Measurements from ENCODE around the gene CRYBB3.
A peak's percentile ranks its signal among the peaks of the same experiment; 100 is the strongest.
"Not testable (repeated sequence)": the region's sequence is repeated elsewhere in the genome, so short reads cannot be mapped to it uniquely, and the experiment has no call there.

Gene CRYBB3

DNA sequence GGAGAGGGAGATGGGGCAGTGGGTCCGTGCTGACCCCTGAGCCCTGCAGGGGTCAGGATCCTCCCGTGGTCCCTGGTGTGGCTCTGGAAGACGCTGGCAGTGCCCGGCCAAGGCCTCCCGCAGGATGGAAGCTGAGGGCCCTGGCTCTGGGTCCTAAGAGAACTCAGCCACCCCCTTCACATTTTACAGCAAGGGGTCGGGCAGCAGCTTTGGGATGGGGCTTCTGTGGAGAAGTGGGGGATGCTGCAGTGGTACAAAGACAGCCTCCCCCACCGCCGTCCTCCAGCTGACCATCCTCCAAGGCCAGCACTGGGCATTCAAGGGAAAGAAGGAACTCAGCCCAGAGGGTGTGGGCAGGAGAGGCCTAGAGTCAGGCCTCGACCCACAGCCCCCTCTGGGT is 21.8 kb upstream of the CRYBB3 start:
- H4K20me1 ChIP-seq (ENCODE audit: insufficient read depth, low read length): no peaks in the 10 kb centered on the region
- H3K36me3 ChIP-seq (replicated peaks; ENCODE audit: low read depth, low read length): no peaks in the 10 kb centered on the region
- H3K4me3 ChIP-seq (ENCODE audit: low read length): no peak overlapping the region
- H3K9ac ChIP-seq (ENCODE audit: low read length): no peak overlapping the region
- peaks cover 15% of the 10 kb centered on the region; the same call in 1 of the 2 replicates for H3K27me3 ChIP-seq (ENCODE audit: low read depth, low read length)
- no peak overlapping the region for H3K4me2 ChIP-seq (ENCODE audit: low read length)
- no peak overlapping the region for H2AFZ ChIP-seq (ENCODE audit: low read depth, low read length)
- H3K27ac ChIP-seq (ENCODE audit: low read length): no peak overlapping the region
- no peaks in the 10 kb centered on the region for H3K4me1 ChIP-seq (ENCODE audit: low read length)
- TF ChIP-seq EZH2phosphoT487 (IDR thresholded peaks at IDR 0.05; ENCODE audit: low read depth): no peak
- TF ChIP-seq, protein P1, sequence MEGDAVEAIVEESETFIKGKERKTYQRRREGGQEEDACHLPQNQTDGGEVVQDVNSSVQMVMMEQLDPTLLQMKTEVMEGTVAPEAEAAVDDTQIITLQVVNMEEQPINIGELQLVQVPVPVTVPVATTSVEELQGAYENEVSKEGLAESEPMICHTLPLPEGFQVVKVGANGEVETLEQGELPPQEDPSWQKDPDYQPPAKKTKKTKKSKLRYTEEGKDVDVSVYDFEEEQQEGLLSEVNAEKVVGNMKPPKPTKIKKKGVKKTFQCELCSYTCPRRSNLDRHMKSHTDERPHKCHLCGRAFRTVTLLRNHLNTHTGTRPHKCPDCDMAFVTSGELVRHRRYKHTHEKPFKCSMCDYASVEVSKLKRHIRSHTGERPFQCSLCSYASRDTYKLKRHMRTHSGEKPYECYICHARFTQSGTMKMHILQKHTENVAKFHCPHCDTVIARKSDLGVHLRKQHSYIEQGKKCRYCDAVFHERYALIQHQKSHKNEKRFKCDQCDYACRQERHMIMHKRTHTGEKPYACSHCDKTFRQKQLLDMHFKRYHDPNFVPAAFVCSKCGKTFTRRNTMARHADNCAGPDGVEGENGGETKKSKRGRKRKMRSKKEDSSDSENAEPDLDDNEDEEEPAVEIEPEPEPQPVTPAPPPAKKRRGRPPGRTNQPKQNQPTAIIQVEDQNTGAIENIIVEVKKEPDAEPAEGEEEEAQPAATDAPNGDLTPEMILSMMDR (IDR thresholded peaks at IDR 0.05; ENCODE audit: low read depth, low read length): no peak
- H3K79me2 ChIP-seq (ENCODE audit: low read length): no peaks in the 10 kb centered on the region
- peaks cover 5% of the 10 kb centered on the region; the same call in 1 of the 2 replicates for H3K9me3 ChIP-seq (ENCODE audit: insufficient read depth, low read length)

DNA sequence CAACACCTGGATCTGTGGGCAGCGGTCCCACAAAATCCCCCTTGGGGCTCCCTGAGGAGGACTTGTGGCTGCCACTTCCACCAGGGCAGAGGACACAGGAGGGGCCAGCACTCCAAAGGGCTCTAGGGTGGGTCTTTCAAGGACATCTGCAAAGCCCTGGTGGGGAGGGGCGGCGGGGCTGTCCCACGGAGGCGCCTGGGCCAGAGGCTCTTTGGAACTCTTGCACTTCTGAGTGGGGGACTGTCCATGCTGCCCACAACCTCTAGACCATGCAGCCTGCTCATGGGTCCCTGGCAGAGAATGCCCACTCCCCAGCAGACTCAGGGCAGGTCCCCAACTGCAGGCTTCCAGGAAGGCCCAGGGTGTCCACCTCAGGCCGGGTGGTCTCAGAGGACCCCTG is 21.3 kb upstream of the CRYBB3 start:
- not testable (repeated sequence) for H3K4me1 ChIP-seq (ENCODE audit: low read length); H3K4me3 ChIP-seq (ENCODE audit: low read length); H3K4me2 ChIP-seq (ENCODE audit: low read length); H3K9ac ChIP-seq (ENCODE audit: low read length); H2AFZ ChIP-seq (ENCODE audit: low read depth, low read length); H3K79me2 ChIP-seq (ENCODE audit: low read length); H3K27ac ChIP-seq (ENCODE audit: low read length); H3K36me3 ChIP-seq (replicated peaks; ENCODE audit: low read depth, low read length); H3K9me3 ChIP-seq (ENCODE audit: insufficient read depth, low read length); H4K20me1 ChIP-seq (ENCODE audit: insufficient read depth, low read length)
- H3K27me3 ChIP-seq (ENCODE audit: low read depth, low read length): peaks cover 13% of the 10 kb centered on the region; the same call in 1 of the 2 replicates

DNA sequence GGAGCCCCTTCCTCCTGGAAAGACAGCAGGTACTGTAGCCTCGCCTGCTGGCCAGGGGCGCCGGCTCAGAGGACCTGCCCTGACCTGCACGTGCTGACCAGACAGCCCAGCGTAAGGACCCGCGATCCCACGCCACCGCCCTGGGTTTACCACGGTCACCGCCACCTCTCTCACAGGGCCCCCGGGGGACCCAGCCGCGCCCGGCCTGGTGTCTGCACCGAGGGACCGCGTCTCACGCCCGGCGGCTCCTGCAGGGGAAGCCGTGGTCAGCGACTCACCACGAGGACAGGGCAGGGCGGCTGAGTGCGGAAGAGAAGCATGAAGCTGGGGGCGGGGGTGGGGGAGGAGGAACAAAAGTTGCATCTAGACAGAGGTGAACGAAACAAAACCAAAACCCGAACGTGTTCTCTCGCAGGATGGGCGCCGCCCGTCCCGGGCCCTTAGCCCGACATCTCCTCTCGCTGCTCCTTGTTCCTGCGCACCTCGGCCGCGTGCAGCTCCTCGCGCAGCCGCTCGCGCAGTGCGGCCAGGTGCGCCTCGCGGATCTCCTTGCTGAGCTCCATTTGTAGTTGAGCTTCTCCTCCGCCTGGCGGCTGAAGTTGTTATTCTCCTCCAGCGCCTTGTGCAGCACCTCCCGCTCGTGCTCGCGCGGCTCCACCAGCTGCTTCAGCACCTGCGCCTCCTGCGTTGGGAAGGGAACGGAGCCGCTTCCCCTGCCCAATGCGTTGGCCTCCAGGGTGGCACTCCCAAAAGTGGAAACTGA is 20.6 kb upstream of the CRYBB3 start:
- H3K79me2 ChIP-seq (ENCODE audit: low read length); H3K4me1 ChIP-seq (ENCODE audit: low read length); H4K20me1 ChIP-seq (ENCODE audit: insufficient read depth, low read length); H3K9ac ChIP-seq (ENCODE audit: low read length); H3K36me3 ChIP-seq (replicated peaks; ENCODE audit: low read depth, low read length); H2AFZ ChIP-seq (ENCODE audit: low read depth, low read length); H3K9me3 ChIP-seq (ENCODE audit: insufficient read depth, low read length); H3K27ac ChIP-seq (ENCODE audit: low read length): not testable (repeated sequence)
- H3K4me2 ChIP-seq (ENCODE audit: low read length): 0 out of 2 replicates have a peak overlapping the region, but pooled peaks have one; percentile 28
- peaks cover 12% of the 10 kb centered on the region; the same call in 1 of the 2 replicates for H3K27me3 ChIP-seq (ENCODE audit: low read depth, low read length)
- H3K4me3 ChIP-seq (ENCODE audit: low read length): peak overlapping the region; percentile 56; the same call in 1 of the 2 replicates

DNA sequence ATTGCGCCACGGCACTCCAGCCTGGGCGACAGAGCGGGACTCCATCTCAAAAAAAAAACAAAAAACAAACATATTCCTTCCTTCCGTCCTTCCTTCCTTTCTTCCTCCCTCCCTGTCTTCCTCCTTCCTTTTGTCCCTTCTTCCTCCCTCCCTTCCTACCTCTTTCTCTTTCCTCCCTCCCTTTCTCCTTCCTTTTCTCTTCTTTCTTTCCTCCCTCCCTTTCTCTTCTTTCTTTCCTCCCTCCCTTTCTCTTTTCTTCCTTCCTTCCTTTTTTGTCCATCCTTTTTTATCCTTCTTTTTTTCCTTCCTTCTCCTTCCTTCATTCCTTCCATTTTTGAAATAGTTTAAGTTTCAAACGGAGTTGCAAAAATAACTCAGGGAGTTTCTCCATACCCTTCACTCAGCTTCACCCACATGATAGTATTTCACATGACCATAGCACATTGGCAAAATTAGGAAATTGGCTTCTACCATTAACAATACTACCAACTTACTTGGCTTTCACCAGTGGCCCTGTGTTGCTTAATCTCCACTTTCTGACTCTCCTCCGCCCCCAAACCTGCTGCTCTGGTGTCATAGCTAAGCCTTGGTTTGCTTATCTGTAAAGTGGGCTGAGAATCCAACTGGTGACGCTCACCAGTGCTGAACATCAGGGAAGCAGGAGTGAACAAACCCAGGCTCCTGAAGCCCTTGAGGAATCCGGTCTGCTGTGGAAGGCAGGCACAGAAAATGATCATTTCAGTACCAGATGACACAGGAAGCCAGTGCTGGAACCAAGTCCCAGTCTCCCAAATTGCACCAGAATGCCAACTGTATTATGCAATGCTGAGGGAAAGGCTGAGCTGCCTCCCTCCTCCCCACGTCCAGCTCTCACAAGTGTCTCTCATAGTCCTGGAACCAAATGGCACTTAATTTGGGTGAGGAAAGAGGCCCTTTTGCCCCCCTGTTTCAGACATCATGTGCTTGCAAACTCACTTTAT is 17.2 kb upstream of the CRYBB3 start:
- no peak overlapping the region for H3K4me3 ChIP-seq (ENCODE audit: low read length)
- no peak overlapping the region for H2AFZ ChIP-seq (ENCODE audit: low read depth, low read length)
- H3K27me3 ChIP-seq (ENCODE audit: low read depth, low read length): peaks cover 19% of the 10 kb centered on the region; the same call in 1 of the 2 replicates
- no peaks in the 10 kb centered on the region for H3K4me1 ChIP-seq (ENCODE audit: low read length)
- H3K9ac ChIP-seq (ENCODE audit: low read length): no peak overlapping the region
- TF ChIP-seq EZH2phosphoT487 (IDR thresholded peaks at IDR 0.05; ENCODE audit: low read depth): no peak
- TF ChIP-seq, protein P1 (IDR thresholded peaks at IDR 0.05; ENCODE audit: low read depth, low read length): no peak
- H3K9me3 ChIP-seq (ENCODE audit: insufficient read depth, low read length): peaks cover 5% of the 10 kb centered on the region; the same call in 1 of the 2 replicates
- H3K36me3 ChIP-seq (replicated peaks; ENCODE audit: low read depth, low read length): no peaks in the 10 kb centered on the region
- H4K20me1 ChIP-seq (ENCODE audit: insufficient read depth, low read length): no peaks in the 10 kb centered on the region
- H3K4me2 ChIP-seq (ENCODE audit: low read length): no peak overlapping the region
- H3K79me2 ChIP-seq (ENCODE audit: low read length): no peaks in the 10 kb centered on the region
- H3K27ac ChIP-seq (ENCODE audit: low read length): no peak overlapping the region

Measured in OCI-LY3 (cell line).